ENCODE results near the gene TNS2.

- no peak for TF ChIP-seq POLR2A (IDR thresholded peaks at IDR 0.05)
- TF ChIP-seq, protein P1, sequence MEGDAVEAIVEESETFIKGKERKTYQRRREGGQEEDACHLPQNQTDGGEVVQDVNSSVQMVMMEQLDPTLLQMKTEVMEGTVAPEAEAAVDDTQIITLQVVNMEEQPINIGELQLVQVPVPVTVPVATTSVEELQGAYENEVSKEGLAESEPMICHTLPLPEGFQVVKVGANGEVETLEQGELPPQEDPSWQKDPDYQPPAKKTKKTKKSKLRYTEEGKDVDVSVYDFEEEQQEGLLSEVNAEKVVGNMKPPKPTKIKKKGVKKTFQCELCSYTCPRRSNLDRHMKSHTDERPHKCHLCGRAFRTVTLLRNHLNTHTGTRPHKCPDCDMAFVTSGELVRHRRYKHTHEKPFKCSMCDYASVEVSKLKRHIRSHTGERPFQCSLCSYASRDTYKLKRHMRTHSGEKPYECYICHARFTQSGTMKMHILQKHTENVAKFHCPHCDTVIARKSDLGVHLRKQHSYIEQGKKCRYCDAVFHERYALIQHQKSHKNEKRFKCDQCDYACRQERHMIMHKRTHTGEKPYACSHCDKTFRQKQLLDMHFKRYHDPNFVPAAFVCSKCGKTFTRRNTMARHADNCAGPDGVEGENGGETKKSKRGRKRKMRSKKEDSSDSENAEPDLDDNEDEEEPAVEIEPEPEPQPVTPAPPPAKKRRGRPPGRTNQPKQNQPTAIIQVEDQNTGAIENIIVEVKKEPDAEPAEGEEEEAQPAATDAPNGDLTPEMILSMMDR (IDR thresholded peaks at IDR 0.05), result no peak
Observed at GRCh38 chr12:53006810-53007309, 43.0 kb upstream of the TNS2 start.

Measured in heart left ventricle (tissue), 13 donors.